Hepatocyte (in vitro differentiated cells): ENCODE results near the gene RSU1. TPM values are rescaled to one million over a fixed set of nuclear protein-coding genes. Genes with fewer than 3 reads are reported as not detected.

Source experiments
- DNase-seq: peaks from one replicate; pipeline ENCODE4 v3.0.0-alpha.2; 2016; ENCODE audit warnings: low spot score
- H2AFZ ChIP-seq: fragments of 200-600 bp; sonication (generic); 2 replicates; pipeline ENCODE4 v1.6.0; 2016; ENCODE audit warnings: antibody characterized with exemption, mild to moderate bottlenecking
- H3K27ac ChIP-seq: fragments of 200-600 bp; sonication (generic); 2 replicates; pipeline ENCODE4 v1.5.1; 2016; ENCODE audit warnings: mild to moderate bottlenecking
- H3K27me3 ChIP-seq: fragments of 200-600 bp; sonication (generic); 2 replicates; pipeline ENCODE4 v1.6.1; 2016
- H3K36me3 ChIP-seq: fragments of 200-600 bp; sonication (generic); replicated peaks from 2 replicates; pipeline ENCODE4 v1.5.1; 2016; ENCODE audit warnings: low read depth; ENCODE audit not compliant: insufficient read depth
- H3K4me1 ChIP-seq: fragments of 200-600 bp; sonication (generic); 2 replicates; pipeline ENCODE4 v1.5.1; 2016; ENCODE audit warnings: mild to moderate bottlenecking, moderate library complexity; ENCODE audit not compliant: insufficient read depth
- H3K4me2 ChIP-seq: fragments of 200-600 bp; sonication (generic); 2 replicates; pipeline ENCODE4 v1.6.0; 2016
- H3K4me3 ChIP-seq: fragments of 200-600 bp; sonication (generic); 2 replicates; pipeline ENCODE4 v1.5.1; 2016; ENCODE audit warnings: mild to moderate bottlenecking
- H3K79me2 ChIP-seq: fragments of 200-600 bp; sonication (generic); 2 replicates; pipeline ENCODE4 v1.6.0; 2017; ENCODE audit warnings: mild to moderate bottlenecking
- H3K9me2 ChIP-seq: fragments of 200-600 bp; sonication (generic); replicated peaks from 2 replicates; pipeline ENCODE4 v1.6.0; 2017; ENCODE audit warnings: mild to moderate bottlenecking; ENCODE audit not compliant: insufficient read depth
- H3K9me3 ChIP-seq: fragments of 200-600 bp; sonication (generic); 2 replicates; pipeline ENCODE4 v1.5.1; 2016; ENCODE audit warnings: low read depth, mild to moderate bottlenecking
- H4K20me1 ChIP-seq: fragments of 200-600 bp; sonication (generic); 2 replicates; pipeline ENCODE4 v1.6.0; 2016; ENCODE audit warnings: mild to moderate bottlenecking; ENCODE audit not compliant: insufficient read depth, poor library complexity, severe bottlenecking
- EZH2 ChIP-seq: fragments of 200-600 bp; sonication (generic); IDR thresholded peaks from 2 replicates; pipeline ENCODE4 v1.6.1; 2016; ENCODE audit warnings: antibody characterized with exemption, mild to moderate bottlenecking, borderline replicate concordance
- EZH2phosphoT487 ChIP-seq: fragments of 200-600 bp; sonication (generic); IDR thresholded peaks from one replicate; pipeline ENCODE4 v1.6.1; 2018; ENCODE audit warnings: antibody characterized with exemption, mild to moderate bottlenecking, low read depth, moderate library complexity; ENCODE audit not compliant: unreplicated experiment, severe bottlenecking
- WGBS: methylation state at CpG from one replicate; pipeline ENCODE4 v1.1.6; 2016; ENCODE audit warnings: low lambda C conversion rate; ENCODE audit errors: missing lambda C conversion rate; 5-methylcytosine and 5-hydroxymethylcytosine counted together
- polyA plus RNA-seq: library from polyadenylated mRNA; unstranded; fragments of >200 nt; fragmentation: Nextera tagmentation; extraction: Ambion mirVana; gene quantifications from 2 replicates; pipeline ENCODE4 v1.2.1, GENCODE V29; 2016
- total RNA-seq: library from RNA; depleted of rRNA; stranded (reverse); fragments of >200 nt; gene quantifications from 2 replicates; pipeline ENCODE4 v1.2.3, GENCODE V29; 2014
- TF ChIP-seq, protein P1 (sequence below): fragments of 200-600 bp; sonication (generic); IDR thresholded peaks from 2 replicates; pipeline ENCODE4 v1.5.1; 2016; ENCODE audit warnings: antibody characterized with exemption, mild to moderate bottlenecking; ENCODE audit not compliant: poor library complexity

The RSU1 gene
- total and polyA plus RNA-seq, 2 experiments from 2014 or later: 37.0 to 52.3 TPM

DNA sequence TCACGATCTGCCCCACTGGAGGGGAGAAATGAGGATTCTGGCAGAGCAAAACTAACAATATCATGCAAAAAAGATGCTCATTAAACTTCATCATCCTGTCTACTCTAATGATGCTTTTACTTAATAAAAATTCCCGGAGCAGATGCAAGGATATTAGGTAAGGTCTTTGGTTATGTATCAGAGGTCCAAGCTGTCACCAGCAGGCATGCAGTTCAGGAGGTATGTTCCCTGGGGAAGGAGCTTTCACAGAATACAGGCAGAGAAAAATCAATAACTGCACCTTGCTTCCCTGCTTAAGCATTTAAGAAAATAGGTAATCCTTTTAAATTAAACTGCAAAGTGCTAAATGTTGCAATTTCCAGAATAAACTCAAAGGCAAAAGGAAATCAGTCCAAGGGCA lies 213.9 kb downstream of the RSU1 start:
- no peak for TF ChIP-seq EZH2
- TF ChIP-seq, protein P1, sequence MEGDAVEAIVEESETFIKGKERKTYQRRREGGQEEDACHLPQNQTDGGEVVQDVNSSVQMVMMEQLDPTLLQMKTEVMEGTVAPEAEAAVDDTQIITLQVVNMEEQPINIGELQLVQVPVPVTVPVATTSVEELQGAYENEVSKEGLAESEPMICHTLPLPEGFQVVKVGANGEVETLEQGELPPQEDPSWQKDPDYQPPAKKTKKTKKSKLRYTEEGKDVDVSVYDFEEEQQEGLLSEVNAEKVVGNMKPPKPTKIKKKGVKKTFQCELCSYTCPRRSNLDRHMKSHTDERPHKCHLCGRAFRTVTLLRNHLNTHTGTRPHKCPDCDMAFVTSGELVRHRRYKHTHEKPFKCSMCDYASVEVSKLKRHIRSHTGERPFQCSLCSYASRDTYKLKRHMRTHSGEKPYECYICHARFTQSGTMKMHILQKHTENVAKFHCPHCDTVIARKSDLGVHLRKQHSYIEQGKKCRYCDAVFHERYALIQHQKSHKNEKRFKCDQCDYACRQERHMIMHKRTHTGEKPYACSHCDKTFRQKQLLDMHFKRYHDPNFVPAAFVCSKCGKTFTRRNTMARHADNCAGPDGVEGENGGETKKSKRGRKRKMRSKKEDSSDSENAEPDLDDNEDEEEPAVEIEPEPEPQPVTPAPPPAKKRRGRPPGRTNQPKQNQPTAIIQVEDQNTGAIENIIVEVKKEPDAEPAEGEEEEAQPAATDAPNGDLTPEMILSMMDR: no peak
- no peaks in the 10 kb centered on the region for H3K36me3 ChIP-seq
- H3K4me2 ChIP-seq: no peak overlapping the region
- H2AFZ ChIP-seq: no peak overlapping the region
- 91% methylated on average over 2 of the region's 2 CpGs for WGBS
- H3K4me3 ChIP-seq: no peak overlapping the region
- H3K9me3 ChIP-seq: no peaks in the 10 kb centered on the region
- H3K27ac ChIP-seq: no peak overlapping the region
- no peaks in the 10 kb centered on the region for H3K4me1 ChIP-seq
- DNase-seq: no peak
- no peaks in the 10 kb centered on the region for H3K9me2 ChIP-seq
- no peaks in the 10 kb centered on the region for H3K27me3 ChIP-seq
- H4K20me1 ChIP-seq: no peaks in the 10 kb centered on the region
- H3K79me2 ChIP-seq: no peaks in the 10 kb centered on the region

DNA sequence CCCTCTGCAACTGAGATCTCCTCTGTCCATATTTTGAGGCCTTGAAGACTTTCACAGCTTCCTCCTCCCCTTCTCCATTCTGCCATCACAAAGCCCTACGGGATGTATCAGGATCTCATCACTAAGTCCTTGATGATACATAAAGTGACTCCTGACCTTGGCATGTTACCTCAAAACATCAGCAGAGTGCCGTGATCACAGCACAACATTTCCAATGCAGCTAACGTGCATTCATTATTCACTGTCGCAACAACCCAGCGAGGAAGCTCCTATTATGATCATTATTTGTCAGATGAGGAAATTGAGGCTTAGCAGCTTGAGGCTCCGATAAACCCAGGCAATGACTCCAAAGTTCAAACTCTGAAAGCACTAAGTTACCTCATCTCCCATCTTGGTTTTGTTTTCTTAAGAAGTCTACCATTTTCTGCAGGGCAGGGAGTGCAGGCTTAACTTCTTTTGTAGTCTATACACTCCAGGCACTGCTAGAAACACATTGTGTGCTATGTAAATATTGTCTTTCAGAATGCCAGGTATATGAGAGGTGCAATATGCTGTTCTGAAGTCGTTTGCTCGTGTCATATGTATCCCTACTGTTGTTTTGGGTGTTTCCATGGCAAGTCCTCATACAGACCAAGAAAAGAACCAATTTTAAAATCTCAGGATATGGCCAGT lies 215.0 kb downstream of the RSU1 start:
- Histone ChIP-seq H3K4me3 (no peak overlapping the region), H3K9me3 (no peaks in the 10 kb centered on the region), H3K27ac (peak overlapping the region; percentile 29), H4K20me1 (no peaks in the 10 kb centered on the region), H2AFZ (no peak overlapping the region), H3K4me2 (no peak overlapping the region), H3K4me1 (no peaks in the 10 kb centered on the region), H3K9me2 (no peaks in the 10 kb centered on the region), H3K27me3 (no peaks in the 10 kb centered on the region), H3K36me3 (no peaks in the 10 kb centered on the region), H3K79me2 (no peaks in the 10 kb centered on the region)
- no peak for TF ChIP-seq EZH2
- TF ChIP-seq EZH2phosphoT487: no peak
- TF ChIP-seq, protein P1: no peak
- peak; percentile 30 for DNase-seq
- 71% methylated on average over 8 of the region's 8 CpGs for WGBS

DNA sequence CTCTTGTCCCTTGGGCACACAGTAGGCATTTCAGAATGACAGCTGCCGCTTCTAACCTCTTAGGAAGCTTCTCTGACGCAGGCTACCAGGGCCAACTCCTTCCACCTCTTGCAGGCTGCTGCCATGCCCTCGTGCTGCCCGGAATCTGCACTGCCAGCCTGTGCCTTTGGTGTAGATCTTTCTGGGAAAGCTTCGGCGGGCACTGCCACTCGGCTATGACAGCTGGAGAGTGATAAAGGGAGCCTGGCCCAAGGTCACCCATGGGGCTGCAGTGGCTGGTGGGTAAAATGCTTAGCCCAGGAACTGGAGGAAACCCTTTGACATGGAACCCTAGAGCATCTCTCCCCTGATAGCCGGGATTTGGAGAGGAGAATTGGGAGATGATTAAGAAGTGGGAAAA lies 217.6 kb downstream of the RSU1 start:
- Histone ChIP-seq H3K9me3 (no peaks in the 10 kb centered on the region), H3K9me2 (no peaks in the 10 kb centered on the region), H3K36me3 (no peaks in the 10 kb centered on the region), H3K27me3 (no peaks in the 10 kb centered on the region), H3K4me2 (no peak overlapping the region), H3K27ac (no peak overlapping the region), H3K4me3 (no peak overlapping the region), H3K79me2 (no peaks in the 10 kb centered on the region), H2AFZ (no peak overlapping the region), H3K4me1 (no peaks in the 10 kb centered on the region), H4K20me1 (no peaks in the 10 kb centered on the region)
- 97% methylated on average over 8 of the region's 8 CpGs for WGBS
- no peak for TF ChIP-seq EZH2
- TF ChIP-seq, protein P1: no peak
- no peak for TF ChIP-seq EZH2phosphoT487
- no peak for DNase-seq

DNA sequence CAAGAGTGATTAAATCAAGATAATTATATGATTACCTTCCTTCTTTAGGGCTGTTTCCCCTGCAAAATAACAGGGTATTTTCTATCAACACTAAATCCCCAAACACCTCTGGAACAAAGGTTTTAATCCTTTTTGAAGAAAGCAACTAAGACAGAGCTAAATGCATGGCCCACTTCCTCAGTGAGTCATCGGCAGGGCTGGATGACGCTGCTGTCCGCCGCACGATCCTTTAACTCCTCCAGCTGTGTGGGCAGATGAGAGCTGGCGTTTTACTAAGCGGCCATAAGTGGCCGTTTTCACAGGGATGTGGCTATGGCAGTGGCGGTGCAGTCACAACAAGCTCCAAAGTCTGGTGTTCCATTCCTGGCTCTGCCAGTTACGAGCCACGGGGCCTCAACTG lies 219.6 kb downstream of the RSU1 start:
- Histone ChIP-seq H3K79me2 (no peaks in the 10 kb centered on the region), H3K36me3 (no peaks in the 10 kb centered on the region), H3K27ac (no peak overlapping the region), H3K9me2 (no peaks in the 10 kb centered on the region), H2AFZ (no peak overlapping the region), H3K4me3 (no peak overlapping the region), H3K9me3 (no peaks in the 10 kb centered on the region), H3K4me2 (no peak overlapping the region), H4K20me1 (no peaks in the 10 kb centered on the region), H3K27me3 (no peaks in the 10 kb centered on the region), H3K4me1 (no peaks in the 10 kb centered on the region)
- TF ChIP-seq EZH2phosphoT487 (no peak), EZH2 (no peak)
- TF ChIP-seq, protein P1: no peak
- DNase-seq: no peak
- WGBS: 65% methylated on average over 11 of the region's 11 CpGs
